Measurements from ENCODE around the gene GFRA1. TPM values are rescaled to one million over a fixed set of nuclear protein-coding genes. Genes with fewer than 3 reads are reported as not detected.

The GFRA1 gene
- total RNA-seq, 2 experiments from 2014 or later, result not detected

- DNase-seq, result no peak
- intact Hi-C loops (cut with DNase I, micrococcal nuclease), result no loop called here
- TF ChIP-seq, protein P1, sequence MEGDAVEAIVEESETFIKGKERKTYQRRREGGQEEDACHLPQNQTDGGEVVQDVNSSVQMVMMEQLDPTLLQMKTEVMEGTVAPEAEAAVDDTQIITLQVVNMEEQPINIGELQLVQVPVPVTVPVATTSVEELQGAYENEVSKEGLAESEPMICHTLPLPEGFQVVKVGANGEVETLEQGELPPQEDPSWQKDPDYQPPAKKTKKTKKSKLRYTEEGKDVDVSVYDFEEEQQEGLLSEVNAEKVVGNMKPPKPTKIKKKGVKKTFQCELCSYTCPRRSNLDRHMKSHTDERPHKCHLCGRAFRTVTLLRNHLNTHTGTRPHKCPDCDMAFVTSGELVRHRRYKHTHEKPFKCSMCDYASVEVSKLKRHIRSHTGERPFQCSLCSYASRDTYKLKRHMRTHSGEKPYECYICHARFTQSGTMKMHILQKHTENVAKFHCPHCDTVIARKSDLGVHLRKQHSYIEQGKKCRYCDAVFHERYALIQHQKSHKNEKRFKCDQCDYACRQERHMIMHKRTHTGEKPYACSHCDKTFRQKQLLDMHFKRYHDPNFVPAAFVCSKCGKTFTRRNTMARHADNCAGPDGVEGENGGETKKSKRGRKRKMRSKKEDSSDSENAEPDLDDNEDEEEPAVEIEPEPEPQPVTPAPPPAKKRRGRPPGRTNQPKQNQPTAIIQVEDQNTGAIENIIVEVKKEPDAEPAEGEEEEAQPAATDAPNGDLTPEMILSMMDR (IDR thresholded peaks at IDR 0.05), result no peak
- H3K4me1 ChIP-seq (ENCODE audit: insufficient read depth, low read length), result no peaks in the 10 kb centered on the region
- Mint-ChIP-seq H3K27me3 (no peaks in the 10 kb centered on the region), H3K4me3 (no peak overlapping the region), H3K36me3 (ENCODE audit: low read depth) (no peaks in the 10 kb centered on the region), H3K27ac (no peak overlapping the region), H3K9me3 (no peaks in the 10 kb centered on the region), H3K4me1 (ENCODE audit: low read depth) (no peaks in the 10 kb centered on the region)
- CTCF ChIA-PET, result no interaction called here
- POLR2A ChIA-PET, result no interaction called here
- H3K27me3 ChIP-seq (ENCODE audit: control insufficient read depth in 1 of 2, insufficient read depth in 2 of 2, low read length in 2 of 2), result no peaks in the 10 kb centered on the region
- no peak overlapping the region for H3K4me3 ChIP-seq (ENCODE audit: low read length)
- no peaks in the 10 kb centered on the region for H3K9me3 ChIP-seq (ENCODE audit: control insufficient read depth in 1 of 2, insufficient read depth in 1 of 2, low read length in 2 of 2)
- H3K36me3 ChIP-seq (ENCODE audit: insufficient read depth, low read length), result no peaks in the 10 kb centered on the region
- H3K27ac ChIP-seq (ENCODE audit: low read depth in 1 of 2, low read length in 2 of 2), result no peak overlapping the region
- ATAC-seq (ENCODE audit: poor library complexity), result no peak
Observed at GRCh38 chr10:116082762-116083161, 190.2 kb downstream of the GFRA1 start.

DNA sequence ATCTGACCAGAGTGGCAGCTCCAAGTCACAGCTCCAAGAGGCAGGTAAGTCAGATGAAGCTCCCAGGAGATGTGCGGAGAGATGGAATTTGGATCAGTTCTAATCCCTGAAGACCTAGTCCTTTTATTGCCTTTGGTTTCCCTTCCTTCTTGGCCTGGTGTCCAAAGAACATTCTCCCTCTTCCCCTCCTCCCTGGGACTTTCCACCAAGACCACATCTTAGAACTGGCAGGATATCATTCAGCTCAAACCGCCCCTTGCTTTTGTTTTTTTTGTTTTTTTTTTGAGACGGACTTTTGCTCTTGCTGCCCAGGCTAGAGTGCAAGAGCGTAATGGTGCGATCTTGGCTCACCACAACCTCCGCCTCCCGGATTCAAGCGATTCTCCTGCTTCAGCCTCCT, 190.8 kb downstream of the GFRA1 start:
- Mint-ChIP-seq H3K27ac (no peak overlapping the region), H3K9me3 (no peaks in the 10 kb centered on the region), H3K4me1 (ENCODE audit: low read depth) (no peaks in the 10 kb centered on the region), H3K36me3 (ENCODE audit: low read depth) (no peaks in the 10 kb centered on the region), H3K27me3 (no peaks in the 10 kb centered on the region), H3K4me3 (no peak overlapping the region)
- ATAC-seq (ENCODE audit: poor library complexity) (no peak), DNase-seq (no peak)
- no peaks in the 10 kb centered on the region for H3K9me3 ChIP-seq (ENCODE audit: control insufficient read depth in 1 of 2, insufficient read depth in 1 of 2, low read length in 2 of 2)
- no peaks in the 10 kb centered on the region for H3K4me1 ChIP-seq (ENCODE audit: insufficient read depth, low read length)
- intact Hi-C loops (cut with DNase I, micrococcal nuclease), result no loop called here
- TF ChIP-seq, protein P1 (IDR thresholded peaks at IDR 0.05), result no peak
- H3K27ac ChIP-seq (ENCODE audit: low read depth in 1 of 2, low read length in 2 of 2), result no peak overlapping the region
- ChIA-PET CTCF (no interaction called here), POLR2A (no interaction called here)
- no peaks in the 10 kb centered on the region for H3K27me3 ChIP-seq (ENCODE audit: control insufficient read depth in 1 of 2, insufficient read depth in 2 of 2, low read length in 2 of 2)
- no peak overlapping the region for H3K4me3 ChIP-seq (ENCODE audit: low read length)
- no peaks in the 10 kb centered on the region for H3K36me3 ChIP-seq (ENCODE audit: insufficient read depth, low read length)

DNA sequence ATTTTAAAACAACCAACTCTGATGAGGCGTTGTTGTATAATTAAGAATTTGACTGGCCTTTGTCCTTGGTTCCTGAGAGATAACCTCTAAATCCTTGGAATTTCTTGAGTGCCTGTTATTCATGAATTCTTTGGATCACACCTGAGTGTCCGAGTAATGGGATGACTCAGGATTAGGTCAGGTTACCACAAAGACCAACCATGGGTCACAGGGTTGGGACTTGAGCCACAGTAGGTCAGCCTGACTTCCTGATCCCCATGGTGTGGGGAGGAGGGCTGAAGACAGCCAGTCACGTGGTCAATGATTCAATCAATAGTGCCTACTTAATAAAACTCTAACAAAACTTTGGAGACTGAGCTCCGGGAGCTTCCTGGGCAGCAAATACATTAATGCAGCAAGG, 192.5 kb downstream of the GFRA1 start:
- no peaks in the 10 kb centered on the region for H3K9me3 Mint-ChIP-seq
- H3K4me1 Mint-ChIP-seq (ENCODE audit: low read depth), result no peaks in the 10 kb centered on the region
- ATAC-seq (ENCODE audit: poor library complexity), result no peak
- Histone ChIP-seq H3K36me3 (ENCODE audit: insufficient read depth, low read length) (no peaks in the 10 kb centered on the region), H3K4me1 (ENCODE audit: insufficient read depth, low read length) (no peaks in the 10 kb centered on the region), H3K27ac (ENCODE audit: low read depth in 1 of 2, low read length in 2 of 2) (no peak overlapping the region), H3K27me3 (ENCODE audit: control insufficient read depth in 1 of 2, insufficient read depth in 2 of 2, low read length in 2 of 2) (no peaks in the 10 kb centered on the region), H3K9me3 (ENCODE audit: control insufficient read depth in 1 of 2, insufficient read depth in 1 of 2, low read length in 2 of 2) (no peaks in the 10 kb centered on the region), H3K4me3 (ENCODE audit: low read length) (no peak overlapping the region)
- ChIA-PET POLR2A (no interaction called here), CTCF (no interaction called here)
- no peak overlapping the region for H3K4me3 Mint-ChIP-seq
- TF ChIP-seq, protein P1 (IDR thresholded peaks at IDR 0.05), result no peak
- no peaks in the 10 kb centered on the region for H3K36me3 Mint-ChIP-seq (ENCODE audit: low read depth)
- intact Hi-C loops (cut with DNase I, micrococcal nuclease), result no loop called here
- H3K27me3 Mint-ChIP-seq, result no peaks in the 10 kb centered on the region
- no peak overlapping the region for H3K27ac Mint-ChIP-seq
- no peak for DNase-seq
